GM23338 (cell line): Measurements from ENCODE around the gene PTGDR2.

ENCODE experiments used
- CREB1 ChIP-seq: fragments of 250-450 bp; sonication (Bioruptor Pico); IDR thresholded peaks from 2 replicates; pipeline ENCODE4 v1.5.0; 2020; ENCODE audit warnings: low read depth, mild to moderate bottlenecking, moderate library complexity
- EZH2 ChIP-seq: fragments of 200-600 bp; sonication (generic); IDR thresholded peaks from one replicate; pipeline ENCODE4 v1.8.0; 2017; ENCODE audit warnings: antibody characterized with exemption, mild to moderate bottlenecking, low read depth; ENCODE audit not compliant: unreplicated experiment
- EZH2phosphoT487 ChIP-seq: fragments of 200-600 bp; sonication (generic); IDR thresholded peaks from one replicate; pipeline ENCODE4 v1.8.1; 2018; ENCODE audit warnings: antibody characterized with exemption; ENCODE audit not compliant: unreplicated experiment
- JUNB ChIP-seq: IDR thresholded peaks from one replicate; pipeline ENCODE4 v1.6.1; 2016; ENCODE audit warnings: antibody characterized with exemption; ENCODE audit not compliant: unreplicated experiment
- NANOG ChIP-seq: IDR thresholded peaks from 2 replicates; pipeline ENCODE4 v1.6.1; 2016; ENCODE audit warnings: antibody characterized with exemption, borderline replicate concordance
- POLR2AphosphoS5 ChIP-seq: IDR thresholded peaks from 2 replicates; pipeline ENCODE4 v1.6.1; 2016; ENCODE audit warnings: antibody characterized with exemption, low read depth
- STAT1 ChIP-seq: IDR thresholded peaks from one replicate; pipeline ENCODE4 v1.6.1; 2016; ENCODE audit warnings: antibody characterized with exemption; ENCODE audit not compliant: unreplicated experiment
- ZNF114 ChIP-seq: fragments of 250-450 bp; sonication (Bioruptor Pico); IDR thresholded peaks from 2 replicates; pipeline ENCODE4 v1.5.0; 2020; ENCODE audit warnings: mild to moderate bottlenecking, moderate library complexity
- ZNF331 ChIP-seq: fragments of 250-450 bp; sonication (Bioruptor Pico); IDR thresholded peaks from 2 replicates; pipeline ENCODE4 v1.5.0; 2020; ENCODE audit warnings: low read depth, mild to moderate bottlenecking, moderate library complexity
- TF ChIP-seq, protein P1 (sequence below), 2 experiments: fragments of 200-600 bp in 1 of 2; sonication (generic) in 1 of 2; conservative IDR thresholded peaks; 2 replicates each; pipeline versions ENCODE4 v1.5.1 to v1.6.1; 2016 to 2017; ENCODE audit warnings: antibody characterized with exemption in 2 of 2, low read depth in 2 of 2, mild to moderate bottlenecking in 2 of 2, moderate library complexity in 1 of 2
- TF ChIP-seq, protein P2 (sequence below): IDR thresholded peaks from one replicate; pipeline ENCODE4 v1.6.1; 2018; ENCODE audit warnings: antibody characterized with exemption; ENCODE audit not compliant: unreplicated experiment
- TF ChIP-seq, protein P3 (sequence below): IDR thresholded peaks from 2 replicates; pipeline ENCODE4 v1.6.1; 2016; ENCODE audit warnings: antibody characterized with exemption
- TF ChIP-seq, protein P4 (sequence below): fragments of 250-450 bp; sonication (Bioruptor Pico); IDR thresholded peaks from 2 replicates; pipeline ENCODE4 v1.5.0; 2020; ENCODE audit warnings: mild to moderate bottlenecking, moderate library complexity

DNA sequence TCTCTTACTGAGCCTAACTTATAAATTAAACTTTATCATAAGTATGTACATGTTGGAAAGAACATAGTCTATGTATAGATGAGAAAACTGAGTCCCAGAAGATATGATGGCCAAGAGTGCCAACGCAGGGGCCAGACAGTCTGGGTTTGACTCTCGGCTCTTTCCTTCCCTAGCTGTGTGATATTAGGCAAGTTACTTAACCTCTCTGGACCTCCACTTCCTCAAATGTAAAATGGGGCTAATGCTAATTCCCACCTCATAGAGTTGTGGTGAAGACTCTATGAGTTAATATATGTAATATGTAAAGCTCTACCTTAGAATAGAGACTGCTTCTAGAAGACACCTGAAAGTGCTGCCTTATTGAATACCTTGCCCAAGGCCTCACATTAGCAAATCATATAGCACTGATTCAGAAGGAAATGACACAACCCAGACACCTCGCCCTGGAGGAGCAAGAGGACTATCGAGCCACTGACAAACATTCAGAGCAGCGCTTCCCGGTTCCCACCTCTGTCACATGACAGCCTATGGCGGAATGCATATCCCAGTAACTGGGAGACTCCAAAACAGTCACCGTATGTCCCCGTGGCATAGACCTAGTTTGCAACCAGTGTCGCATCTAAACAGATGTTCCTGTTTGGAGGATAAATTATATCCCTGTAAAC, 25.1 kb downstream of the PTGDR2 start:
- no peak for TF ChIP-seq EZH2
- TF ChIP-seq, protein P1, sequence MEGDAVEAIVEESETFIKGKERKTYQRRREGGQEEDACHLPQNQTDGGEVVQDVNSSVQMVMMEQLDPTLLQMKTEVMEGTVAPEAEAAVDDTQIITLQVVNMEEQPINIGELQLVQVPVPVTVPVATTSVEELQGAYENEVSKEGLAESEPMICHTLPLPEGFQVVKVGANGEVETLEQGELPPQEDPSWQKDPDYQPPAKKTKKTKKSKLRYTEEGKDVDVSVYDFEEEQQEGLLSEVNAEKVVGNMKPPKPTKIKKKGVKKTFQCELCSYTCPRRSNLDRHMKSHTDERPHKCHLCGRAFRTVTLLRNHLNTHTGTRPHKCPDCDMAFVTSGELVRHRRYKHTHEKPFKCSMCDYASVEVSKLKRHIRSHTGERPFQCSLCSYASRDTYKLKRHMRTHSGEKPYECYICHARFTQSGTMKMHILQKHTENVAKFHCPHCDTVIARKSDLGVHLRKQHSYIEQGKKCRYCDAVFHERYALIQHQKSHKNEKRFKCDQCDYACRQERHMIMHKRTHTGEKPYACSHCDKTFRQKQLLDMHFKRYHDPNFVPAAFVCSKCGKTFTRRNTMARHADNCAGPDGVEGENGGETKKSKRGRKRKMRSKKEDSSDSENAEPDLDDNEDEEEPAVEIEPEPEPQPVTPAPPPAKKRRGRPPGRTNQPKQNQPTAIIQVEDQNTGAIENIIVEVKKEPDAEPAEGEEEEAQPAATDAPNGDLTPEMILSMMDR (conservative IDR thresholded peaks at IDR 0.05; ENCODE audit: low read depth in 2 of 2) = no peak
- TF ChIP-seq NANOG = no peak
- TF ChIP-seq CREB1 (CRISPR knock-in tag) = no peak
- no peak for TF ChIP-seq POLR2AphosphoS5
- no peak for TF ChIP-seq STAT1
- no peak for TF ChIP-seq ZNF114 (CRISPR knock-in tag)
- TF ChIP-seq EZH2phosphoT487 = no peak
- TF ChIP-seq JUNB = no peak
- TF ChIP-seq, protein P2, sequence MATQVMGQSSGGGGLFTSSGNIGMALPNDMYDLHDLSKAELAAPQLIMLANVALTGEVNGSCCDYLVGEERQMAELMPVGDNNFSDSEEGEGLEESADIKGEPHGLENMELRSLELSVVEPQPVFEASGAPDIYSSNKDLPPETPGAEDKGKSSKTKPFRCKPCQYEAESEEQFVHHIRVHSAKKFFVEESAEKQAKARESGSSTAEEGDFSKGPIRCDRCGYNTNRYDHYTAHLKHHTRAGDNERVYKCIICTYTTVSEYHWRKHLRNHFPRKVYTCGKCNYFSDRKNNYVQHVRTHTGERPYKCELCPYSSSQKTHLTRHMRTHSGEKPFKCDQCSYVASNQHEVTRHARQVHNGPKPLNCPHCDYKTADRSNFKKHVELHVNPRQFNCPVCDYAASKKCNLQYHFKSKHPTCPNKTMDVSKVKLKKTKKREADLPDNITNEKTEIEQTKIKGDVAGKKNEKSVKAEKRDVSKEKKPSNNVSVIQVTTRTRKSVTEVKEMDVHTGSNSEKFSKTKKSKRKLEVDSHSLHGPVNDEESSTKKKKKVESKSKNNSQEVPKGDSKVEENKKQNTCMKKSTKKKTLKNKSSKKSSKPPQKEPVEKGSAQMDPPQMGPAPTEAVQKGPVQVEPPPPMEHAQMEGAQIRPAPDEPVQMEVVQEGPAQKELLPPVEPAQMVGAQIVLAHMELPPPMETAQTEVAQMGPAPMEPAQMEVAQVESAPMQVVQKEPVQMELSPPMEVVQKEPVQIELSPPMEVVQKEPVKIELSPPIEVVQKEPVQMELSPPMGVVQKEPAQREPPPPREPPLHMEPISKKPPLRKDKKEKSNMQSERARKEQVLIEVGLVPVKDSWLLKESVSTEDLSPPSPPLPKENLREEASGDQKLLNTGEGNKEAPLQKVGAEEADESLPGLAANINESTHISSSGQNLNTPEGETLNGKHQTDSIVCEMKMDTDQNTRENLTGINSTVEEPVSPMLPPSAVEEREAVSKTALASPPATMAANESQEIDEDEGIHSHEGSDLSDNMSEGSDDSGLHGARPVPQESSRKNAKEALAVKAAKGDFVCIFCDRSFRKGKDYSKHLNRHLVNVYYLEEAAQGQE = no peak
- TF ChIP-seq ZNF331 (CRISPR knock-in tag) = no peak
- TF ChIP-seq, protein P3, sequence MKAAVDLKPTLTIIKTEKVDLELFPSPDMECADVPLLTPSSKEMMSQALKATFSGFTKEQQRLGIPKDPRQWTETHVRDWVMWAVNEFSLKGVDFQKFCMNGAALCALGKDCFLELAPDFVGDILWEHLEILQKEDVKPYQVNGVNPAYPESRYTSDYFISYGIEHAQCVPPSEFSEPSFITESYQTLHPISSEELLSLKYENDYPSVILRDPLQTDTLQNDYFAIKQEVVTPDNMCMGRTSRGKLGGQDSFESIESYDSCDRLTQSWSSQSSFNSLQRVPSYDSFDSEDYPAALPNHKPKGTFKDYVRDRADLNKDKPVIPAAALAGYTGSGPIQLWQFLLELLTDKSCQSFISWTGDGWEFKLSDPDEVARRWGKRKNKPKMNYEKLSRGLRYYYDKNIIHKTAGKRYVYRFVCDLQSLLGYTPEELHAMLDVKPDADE = no peak
- TF ChIP-seq, protein P4, sequence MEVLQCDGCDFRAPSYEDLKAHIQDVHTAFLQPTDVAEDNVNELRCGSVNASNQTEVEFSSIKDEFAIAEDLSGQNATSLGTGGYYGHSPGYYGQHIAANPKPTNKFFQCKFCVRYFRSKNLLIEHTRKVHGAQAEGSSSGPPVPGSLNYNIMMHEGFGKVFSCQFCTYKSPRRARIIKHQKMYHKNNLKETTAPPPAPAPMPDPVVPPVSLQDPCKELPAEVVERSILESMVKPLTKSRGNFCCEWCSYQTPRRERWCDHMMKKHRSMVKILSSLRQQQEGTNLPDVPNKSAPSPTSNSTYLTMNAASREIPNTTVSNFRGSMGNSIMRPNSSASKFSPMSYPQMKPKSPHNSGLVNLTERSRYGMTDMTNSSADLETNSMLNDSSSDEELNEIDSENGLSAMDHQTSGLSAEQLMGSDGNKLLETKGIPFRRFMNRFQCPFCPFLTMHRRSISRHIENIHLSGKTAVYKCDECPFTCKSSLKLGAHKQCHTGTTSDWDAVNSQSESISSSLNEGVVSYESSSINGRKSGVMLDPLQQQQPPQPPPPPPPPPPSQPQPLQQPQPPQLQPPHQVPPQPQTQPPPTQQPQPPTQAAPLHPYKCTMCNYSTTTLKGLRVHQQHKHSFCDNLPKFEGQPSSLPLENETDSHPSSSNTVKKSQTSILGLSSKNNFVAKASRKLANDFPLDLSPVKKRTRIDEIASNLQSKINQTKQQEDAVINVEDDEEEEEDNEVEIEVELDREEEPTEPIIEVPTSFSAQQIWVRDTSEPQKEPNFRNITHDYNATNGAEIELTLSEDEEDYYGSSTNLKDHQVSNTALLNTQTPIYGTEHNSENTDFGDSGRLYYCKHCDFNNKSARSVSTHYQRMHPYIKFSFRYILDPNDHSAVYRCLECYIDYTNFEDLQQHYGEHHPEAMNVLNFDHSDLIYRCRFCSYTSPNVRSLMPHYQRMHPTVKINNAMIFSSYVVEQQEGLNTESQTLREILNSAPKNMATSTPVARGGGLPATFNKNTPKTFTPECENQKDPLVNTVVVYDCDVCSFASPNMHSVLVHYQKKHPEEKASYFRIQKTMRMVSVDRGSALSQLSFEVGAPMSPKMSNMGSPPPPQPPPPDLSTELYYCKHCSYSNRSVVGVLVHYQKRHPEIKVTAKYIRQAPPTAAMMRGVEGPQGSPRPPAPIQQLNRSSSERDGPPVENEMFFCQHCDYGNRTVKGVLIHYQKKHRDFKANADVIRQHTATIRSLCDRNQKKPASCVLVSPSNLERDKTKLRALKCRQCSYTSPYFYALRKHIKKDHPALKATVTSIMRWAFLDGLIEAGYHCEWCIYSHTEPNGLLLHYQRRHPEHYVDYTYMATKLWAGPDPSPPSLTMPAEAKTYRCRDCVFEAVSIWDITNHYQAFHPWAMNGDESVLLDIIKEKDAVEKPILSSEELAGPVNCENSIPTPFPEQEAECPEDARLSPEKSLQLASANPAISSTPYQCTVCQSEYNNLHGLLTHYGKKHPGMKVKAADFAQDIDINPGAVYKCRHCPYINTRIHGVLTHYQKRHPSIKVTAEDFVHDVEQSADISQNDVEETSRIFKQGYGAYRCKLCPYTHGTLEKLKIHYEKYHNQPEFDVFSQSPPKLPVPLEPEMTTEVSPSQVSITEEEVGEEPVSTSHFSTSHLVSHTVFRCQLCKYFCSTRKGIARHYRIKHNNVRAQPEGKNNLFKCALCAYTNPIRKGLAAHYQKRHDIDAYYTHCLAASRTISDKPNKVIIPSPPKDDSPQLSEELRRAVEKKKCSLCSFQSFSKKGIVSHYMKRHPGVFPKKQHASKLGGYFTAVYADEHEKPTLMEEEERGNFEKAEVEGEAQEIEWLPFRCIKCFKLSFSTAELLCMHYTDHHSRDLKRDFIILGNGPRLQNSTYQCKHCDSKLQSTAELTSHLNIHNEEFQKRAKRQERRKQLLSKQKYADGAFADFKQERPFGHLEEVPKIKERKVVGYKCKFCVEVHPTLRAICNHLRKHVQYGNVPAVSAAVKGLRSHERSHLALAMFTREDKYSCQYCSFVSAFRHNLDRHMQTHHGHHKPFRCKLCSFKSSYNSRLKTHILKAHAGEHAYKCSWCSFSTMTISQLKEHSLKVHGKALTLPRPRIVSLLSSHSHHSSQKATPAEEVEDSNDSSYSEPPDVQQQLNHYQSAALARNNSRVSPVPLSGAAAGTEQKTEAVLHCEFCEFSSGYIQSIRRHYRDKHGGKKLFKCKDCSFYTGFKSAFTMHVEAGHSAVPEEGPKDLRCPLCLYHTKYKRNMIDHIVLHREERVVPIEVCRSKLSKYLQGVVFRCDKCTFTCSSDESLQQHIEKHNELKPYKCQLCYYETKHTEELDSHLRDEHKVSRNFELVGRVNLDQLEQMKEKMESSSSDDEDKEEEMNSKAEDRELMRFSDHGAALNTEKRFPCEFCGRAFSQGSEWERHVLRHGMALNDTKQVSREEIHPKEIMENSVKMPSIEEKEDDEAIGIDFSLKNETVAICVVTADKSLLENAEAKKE = no peak
